ENCODE measurements around the gene SH2D2A.

GRCh38 chr1:156756355-156756754 is 60.3 kb downstream of the SH2D2A start:
- TF ChIP-seq CTCF (IDR thresholded peaks at IDR 0.05; ENCODE audit: insufficient read depth, low read length), result no peak
- no peak for TF ChIP-seq POLR2AphosphoS5 (IDR thresholded peaks at IDR 0.05; ENCODE audit: low read depth)
- no peak for TF ChIP-seq GABPA (IDR thresholded peaks at IDR 0.05; ENCODE audit: low read depth)
- TF ChIP-seq SPI1 (IDR thresholded peaks at IDR 0.05; ENCODE audit: borderline replicate concordance, low read depth), result no peak
